Upper lobe of left lung (tissue), 4 donors: ENCODE data around the gene GALNT14.

Experiments used
- CTCF ChIP-seq, 6 experiments: fragments of 450-650 bp in 4 of 6; fragments of 200-600 bp in 2 of 6; sonication (generic) in 2 of 6; IDR thresholded peaks; one replicate each; pipeline ENCODE4 v1.5.1; 2016 to 2019; ENCODE audit warnings: antibody characterized with exemption in 6 of 6
- EP300 ChIP-seq, 4 donors: sonication (generic); formaldehyde crosslinking; IDR thresholded peaks; one replicate each; pipeline ENCODE4 v1.5.1; 2017; ENCODE audit warnings: antibody characterized with exemption in 4 of 4, control low read depth in 2 of 4
- POLR2A ChIP-seq, 4 donors: fragments of 450-650 bp; IDR thresholded peaks; one replicate each; pipeline ENCODE4 v1.5.1; 2016 to 2017; ENCODE audit warnings: antibody characterized with exemption in 4 of 4, mild to moderate bottlenecking in 2 of 4
- POLR2AphosphoS5 ChIP-seq, 2 donors: sonication (generic); formaldehyde crosslinking; IDR thresholded peaks; one replicate each; pipeline ENCODE4 v1.5.1; 2017; ENCODE audit warnings: antibody characterized with exemption in 2 of 2

GRCh38 chr2:30958193-30958917 lies 179.9 kb downstream of the GALNT14 start:
- TF ChIP-seq CTCF (IDR thresholded peaks at IDR 0.05) = no peak
- TF ChIP-seq POLR2A (IDR thresholded peaks at IDR 0.05) = no peak
- no peak for TF ChIP-seq POLR2AphosphoS5 (IDR thresholded peaks at IDR 0.05)
- no peak for TF ChIP-seq EP300 (IDR thresholded peaks at IDR 0.05)
